ENCODE measurements around the gene XPOT.
"Not testable (repeated sequence)": the region's sequence is repeated elsewhere in the genome, so short reads cannot be mapped to it uniquely, and the experiment has no call there.

The XPOT gene, protein sequence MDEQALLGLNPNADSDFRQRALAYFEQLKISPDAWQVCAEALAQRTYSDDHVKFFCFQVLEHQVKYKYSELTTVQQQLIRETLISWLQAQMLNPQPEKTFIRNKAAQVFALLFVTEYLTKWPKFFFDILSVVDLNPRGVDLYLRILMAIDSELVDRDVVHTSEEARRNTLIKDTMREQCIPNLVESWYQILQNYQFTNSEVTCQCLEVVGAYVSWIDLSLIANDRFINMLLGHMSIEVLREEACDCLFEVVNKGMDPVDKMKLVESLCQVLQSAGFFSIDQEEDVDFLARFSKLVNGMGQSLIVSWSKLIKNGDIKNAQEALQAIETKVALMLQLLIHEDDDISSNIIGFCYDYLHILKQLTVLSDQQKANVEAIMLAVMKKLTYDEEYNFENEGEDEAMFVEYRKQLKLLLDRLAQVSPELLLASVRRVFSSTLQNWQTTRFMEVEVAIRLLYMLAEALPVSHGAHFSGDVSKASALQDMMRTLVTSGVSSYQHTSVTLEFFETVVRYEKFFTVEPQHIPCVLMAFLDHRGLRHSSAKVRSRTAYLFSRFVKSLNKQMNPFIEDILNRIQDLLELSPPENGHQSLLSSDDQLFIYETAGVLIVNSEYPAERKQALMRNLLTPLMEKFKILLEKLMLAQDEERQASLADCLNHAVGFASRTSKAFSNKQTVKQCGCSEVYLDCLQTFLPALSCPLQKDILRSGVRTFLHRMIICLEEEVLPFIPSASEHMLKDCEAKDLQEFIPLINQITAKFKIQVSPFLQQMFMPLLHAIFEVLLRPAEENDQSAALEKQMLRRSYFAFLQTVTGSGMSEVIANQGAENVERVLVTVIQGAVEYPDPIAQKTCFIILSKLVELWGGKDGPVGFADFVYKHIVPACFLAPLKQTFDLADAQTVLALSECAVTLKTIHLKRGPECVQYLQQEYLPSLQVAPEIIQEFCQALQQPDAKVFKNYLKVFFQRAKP

DNA sequence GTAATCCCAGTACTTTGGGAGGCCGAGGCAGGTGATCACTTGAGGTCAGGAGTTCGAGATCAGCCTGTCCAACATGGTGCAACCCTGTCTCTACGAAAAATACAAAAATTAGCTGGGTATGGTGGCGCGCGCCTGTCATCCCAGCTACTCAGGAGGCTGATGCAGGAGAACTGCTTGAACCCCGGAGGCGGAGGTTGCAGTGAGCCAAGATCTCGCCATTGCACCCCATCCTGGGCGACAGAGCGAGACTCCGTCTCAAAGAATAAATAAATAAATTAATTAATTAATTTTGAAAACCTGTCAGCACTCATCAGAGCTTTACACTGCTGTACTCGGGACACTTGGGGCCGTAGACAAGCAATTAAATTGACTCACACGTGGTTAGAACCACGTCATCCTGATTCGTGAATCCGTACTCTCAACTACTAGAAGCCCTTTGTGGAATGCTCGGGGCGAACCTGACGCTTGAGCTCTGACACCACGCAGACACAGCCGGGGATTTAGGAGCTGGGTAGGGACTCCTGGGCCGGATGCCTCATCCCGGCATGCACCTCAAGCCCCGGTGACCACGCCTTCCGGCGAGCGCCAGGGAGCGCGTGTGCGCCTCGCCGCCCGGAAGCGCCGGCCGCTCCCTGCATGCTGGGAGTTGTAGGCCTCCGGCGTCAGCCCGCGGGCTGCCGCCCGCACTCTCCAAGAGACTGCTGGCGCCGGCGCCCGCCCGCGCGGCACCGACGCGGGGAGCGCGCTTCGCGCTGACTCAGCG lies at the start of gene XPOT:
TSS of gene XPOT (plus strand) at position 686 of the 763 bp plus-strand sequence. CDS start 5,644 bp downstream, outside the sequence.
- DNase-seq (ENCODE audit: low read depth): peak; percentile 99
- H3K4me3 ChIP-seq (ENCODE audit: low read length): peak within 1 kb of the TSS; percentile 90

DNA sequence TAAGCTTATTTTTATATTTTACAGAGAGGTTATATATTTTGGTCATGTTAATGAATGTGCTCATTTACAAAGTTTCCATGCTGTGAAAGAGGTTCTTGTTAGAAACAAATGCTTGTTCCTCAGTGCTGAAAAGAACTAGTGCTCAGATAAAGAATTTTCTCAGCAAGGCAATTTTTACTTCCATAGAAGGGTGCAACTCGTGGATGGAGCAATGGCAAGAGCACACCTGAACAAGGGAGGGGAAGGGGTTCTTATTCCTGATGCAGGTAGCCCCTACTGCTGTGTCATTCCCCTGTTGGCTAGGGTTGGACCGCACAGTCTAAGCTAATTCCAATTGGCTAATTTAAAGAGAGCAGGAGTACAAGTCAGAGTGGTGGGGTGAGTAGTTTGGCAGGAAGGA lies 48.0 kb upstream of the XPOT start:
- H3K4me3 ChIP-seq (ENCODE audit: low read length); DNase-seq (ENCODE audit: low read depth): not testable (repeated sequence)

More for the DNA sequence above, at the start of gene XPOT:
- TF ChIP-seq CTCF (IDR thresholded peaks at IDR 0.05; ENCODE audit: insufficient read depth, low read depth, low read length, missing control alignments): no peak

GRCh38 chr12:64361173-64361572 lies 43.0 kb upstream of the XPOT start:
- H3K4me3 ChIP-seq (ENCODE audit: low read length); DNase-seq (ENCODE audit: low read depth): not testable (repeated sequence)

DNA sequence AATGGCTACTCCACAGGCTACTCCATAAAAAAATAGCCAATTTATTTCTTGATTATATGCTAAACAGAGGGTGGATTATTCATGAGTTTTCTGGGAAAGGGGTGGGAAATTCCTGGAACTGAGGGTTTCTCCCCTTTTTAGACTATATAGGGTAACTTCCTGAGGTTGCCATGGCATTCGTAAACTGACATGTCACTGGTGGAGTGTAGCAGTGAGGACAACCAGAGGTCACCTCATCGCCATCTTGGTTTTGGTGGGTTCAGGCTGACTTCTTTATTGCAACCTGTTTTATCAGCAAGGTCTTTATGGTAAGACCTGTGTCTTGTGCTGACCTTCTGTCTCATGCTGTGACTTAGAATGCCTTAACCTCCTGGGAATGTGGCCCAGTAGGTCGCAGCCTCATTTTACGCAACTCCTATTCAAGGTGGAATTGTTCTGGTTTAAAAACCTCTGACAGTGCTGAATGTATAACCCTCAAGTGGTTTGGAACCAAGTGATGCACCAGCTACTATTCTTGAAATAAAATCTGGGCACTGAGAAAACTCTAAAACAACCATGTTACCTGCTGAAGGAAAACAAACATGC lies 41.4 kb upstream of the XPOT start:
- no peak for TF ChIP-seq CTCF (IDR thresholded peaks at IDR 0.05; ENCODE audit: insufficient read depth, low read depth, low read length, missing control alignments)
- no peak overlapping the region for H3K4me3 ChIP-seq (ENCODE audit: low read length)
- DNase-seq (ENCODE audit: low read depth): no peak

DNA sequence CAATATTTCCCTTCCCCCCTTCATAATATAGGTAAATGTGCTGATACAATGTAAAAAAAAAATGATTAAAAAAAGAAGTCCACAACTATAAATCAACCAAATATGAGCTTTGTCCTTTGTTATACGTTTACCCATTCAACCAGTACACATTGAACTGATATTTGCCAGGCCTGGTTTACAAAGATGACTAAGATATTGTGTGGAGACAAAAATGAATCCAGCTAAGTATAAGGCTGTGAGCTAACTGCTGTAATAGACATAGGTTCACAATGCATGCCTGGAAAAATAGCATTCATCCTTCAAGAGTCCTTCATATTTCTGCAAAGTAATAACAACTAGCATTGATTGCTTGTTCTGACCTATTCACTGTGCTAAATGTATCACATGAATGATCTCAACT lies 20.5 kb upstream of the XPOT start:
- DNase-seq (ENCODE audit: low read depth): no peak
- no peak for TF ChIP-seq CTCF (IDR thresholded peaks at IDR 0.05; ENCODE audit: insufficient read depth, low read depth, low read length, missing control alignments)
- no peak overlapping the region for H3K4me3 ChIP-seq (ENCODE audit: low read length)

DNA sequence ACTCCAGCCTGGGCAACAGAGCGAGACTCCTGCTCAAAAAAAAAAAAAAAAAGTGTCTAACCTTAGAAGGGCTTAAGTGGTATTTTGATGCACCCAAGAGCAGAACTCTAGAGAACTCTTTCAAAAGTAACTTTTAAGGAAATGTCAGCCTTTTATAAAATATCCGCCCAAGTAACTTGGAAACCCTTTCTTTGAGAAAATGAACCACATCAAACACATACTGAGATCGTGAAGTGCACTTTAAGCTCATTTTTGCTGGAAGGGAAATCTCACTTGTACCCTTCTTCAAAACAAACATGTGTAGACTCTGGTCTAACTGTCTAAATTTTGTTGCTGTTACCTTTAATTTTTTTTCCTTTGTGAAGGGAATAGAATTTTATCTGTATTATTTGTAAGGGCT lies 19.2 kb upstream of the XPOT start:
- no peak overlapping the region for H3K4me3 ChIP-seq (ENCODE audit: low read length)
- DNase-seq (ENCODE audit: low read depth): no peak
- no peak for TF ChIP-seq CTCF (IDR thresholded peaks at IDR 0.05; ENCODE audit: insufficient read depth, low read depth, low read length, missing control alignments)

DNA sequence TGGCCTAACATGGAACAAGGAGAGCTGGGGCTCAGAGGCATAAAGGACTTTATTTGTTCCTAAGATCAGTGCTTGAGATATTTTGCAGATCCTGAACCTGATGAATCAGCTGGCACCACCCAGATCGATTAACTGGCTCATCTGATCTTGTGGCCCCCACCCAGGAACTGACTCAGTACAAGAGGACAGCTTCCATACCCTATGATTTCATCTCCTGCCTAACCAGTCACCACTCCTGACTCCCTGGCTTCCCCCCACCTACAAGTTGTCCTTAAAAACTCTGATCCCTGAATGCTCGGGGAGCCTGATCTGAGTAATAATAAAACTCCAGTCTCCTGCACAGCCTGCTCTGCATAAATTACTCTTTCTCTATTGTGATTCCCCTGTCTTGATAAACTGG lies 18.7 kb upstream of the XPOT start:
- DNase-seq (ENCODE audit: low read depth): peak; percentile 94
- no peak overlapping the region for H3K4me3 ChIP-seq (ENCODE audit: low read length)
- TF ChIP-seq CTCF (IDR thresholded peaks at IDR 0.05; ENCODE audit: insufficient read depth, low read depth, low read length, missing control alignments): no peak
